H1 (cell line): ENCODE measurements around the gene CSTF3. TPM values are rescaled to one million over a fixed set of nuclear protein-coding genes. Genes with fewer than 3 reads are reported as not detected.

ENCODE experiments used
- CTCF ChIA-PET: fragments of 300-600 bp; sonication (Branson Sonifier 250); formaldehyde crosslinking; loops from one replicate; lab custom pipeline; 2021; ENCODE audit not compliant: partially characterized antibody; lab: Charles Lee
- POLR2A ChIA-PET: fragments of 300-600 bp; sonication (Branson Sonifier 250); formaldehyde crosslinking; loops from one replicate; lab custom pipeline; 2021; ENCODE audit warnings: inconsistent platforms; ENCODE audit not compliant: partially characterized antibody; lab: Charles Lee
- DNase-seq, 2 experiments: peaks; one replicate each; pipeline versions ENCODE4 v3.0.0 to v3.0.0-alpha.2; 2010 to 2022; ENCODE audit warnings: low spot score in 2 of 2, low read depth in 1 of 2, mixed read lengths in 1 of 2
- FAIRE-seq: peaks from 2 replicates; lab custom pipeline; 2011; peaks lifted over from hg19 to GRCh38; lab: Jason Lieb, UNC
- H2AFZ ChIP-seq: 2 replicates; pipeline ENCODE4 v1.8.1; 2012; ENCODE audit warnings: low read length, inconsistent platforms
- H2AK5ac ChIP-seq: 2 replicates; pipeline ENCODE4 v1.6.1; 2013; ENCODE audit warnings: low read depth, low read length
- H2BK120ac ChIP-seq: replicated peaks from 2 replicates; pipeline ENCODE3; 2013; ENCODE audit warnings: low read depth, low read length, inconsistent platforms
- H2BK12ac ChIP-seq: 2 replicates; pipeline ENCODE4 v1.6.1; 2013; ENCODE audit warnings: low read depth, low read length
- H2BK15ac ChIP-seq: 2 replicates; pipeline ENCODE4 v1.6.1; 2013; ENCODE audit warnings: low read length
- H2BK20ac ChIP-seq: 2 replicates; pipeline ENCODE4 v1.6.1; 2013; ENCODE audit warnings: low read length
- H2BK5ac ChIP-seq: 2 replicates; pipeline ENCODE4 v1.6.1; 2013; ENCODE audit warnings: low read depth, low read length
- H3K14ac ChIP-seq: 2 replicates; pipeline ENCODE4 v1.6.1; 2013; ENCODE audit warnings: inconsistent platforms; ENCODE audit not compliant: insufficient read length
- H3K18ac ChIP-seq: 2 replicates; pipeline ENCODE4 v1.6.1; 2013; ENCODE audit warnings: low read length; ENCODE audit errors: extremely low read depth
- H3K23ac ChIP-seq: 2 replicates; pipeline ENCODE4 v1.6.1; 2013; ENCODE audit warnings: inconsistent platforms; ENCODE audit not compliant: insufficient read length
- H3K23me2 ChIP-seq: 2 replicates; pipeline ENCODE4 v1.6.1; 2013; ENCODE audit warnings: low read depth, low read length
- H3K27ac ChIP-seq: 2 replicates; pipeline ENCODE4 v1.6.1; 2011; ENCODE audit warnings: low read depth, low read length, inconsistent platforms
- H3K27me3 ChIP-seq, 4 experiments: replicated peaks in 1 of 4; 1 replicate in 1 of 4; 2 replicates in 3 of 4; pipeline versions ENCODE4 v1.6.1 to v1.8.1; 2011 to 2013; ENCODE audit warnings: low read length in 3 of 4, mild to moderate bottlenecking in 3 of 4, inconsistent platforms in 2 of 4, mixed read lengths in 2 of 4, moderate library complexity in 1 of 4; ENCODE audit not compliant: control insufficient read depth in 3 of 4, insufficient read depth in 3 of 4; ENCODE audit errors: extremely low read depth in 1 of 4
- H3K36me3 ChIP-seq, 4 experiments: 2 replicates each; pipeline versions ENCODE4 v1.6.1 to v1.8.1; 2011 to 2013; ENCODE audit warnings: mild to moderate bottlenecking in 4 of 4, low read length in 3 of 4, moderate library complexity in 2 of 4, control low read depth in 1 of 4, inconsistent platforms in 1 of 4; ENCODE audit not compliant: insufficient read depth in 4 of 4, control insufficient read depth in 2 of 4
- H3K4ac ChIP-seq: replicated peaks from 2 replicates; pipeline ENCODE3; 2013; ENCODE audit warnings: low read length, low read depth, mixed read lengths, inconsistent platforms; ENCODE audit not compliant: insufficient read length
- H3K4me1 ChIP-seq, 4 experiments: replicated peaks in 1 of 4; 1 replicate in 1 of 4; 2 replicates in 3 of 4; pipeline versions ENCODE4 v1.6.1 to v1.8.1; 2011 to 2013; ENCODE audit warnings: low read length in 3 of 4, inconsistent platforms in 2 of 4, mixed read lengths in 1 of 4; ENCODE audit not compliant: insufficient read depth in 4 of 4, control insufficient read depth in 3 of 4
- H3K4me2 ChIP-seq, 2 experiments: 2 replicates each; pipeline versions ENCODE4 v1.6.1 to v1.8.1; 2011 to 2013; ENCODE audit warnings: low read depth in 2 of 2, low read length in 2 of 2, control low read depth in 1 of 2, inconsistent platforms in 1 of 2, mild to moderate bottlenecking in 1 of 2; ENCODE audit not compliant: insufficient read depth in 1 of 2
- H3K4me3 ChIP-seq, 4 experiments: fragments of 200-600, 300-600 bp in 1 of 4; sonication (generic), shearing (Covaris generic), sonication (Bioruptor Twin) in 1 of 4; 2 replicates each; pipeline versions ENCODE4 v1.5.1 to v1.8.1; 2011 to 2016; ENCODE audit warnings: low read length in 4 of 4, low read depth in 3 of 4, control low read depth in 2 of 4, inconsistent platforms in 2 of 4, mild to moderate bottlenecking in 2 of 4, mixed read lengths in 1 of 4, moderate library complexity in 1 of 4; ENCODE audit not compliant: insufficient read depth in 2 of 4; ENCODE audit errors: extremely low read depth in 1 of 4
- H3K56ac ChIP-seq: replicated peaks from 2 replicates; pipeline ENCODE3; 2013; ENCODE audit warnings: low read depth, mild to moderate bottlenecking, mixed read lengths, low read length, inconsistent platforms; ENCODE audit not compliant: insufficient read length
- H3K79me1 ChIP-seq: 2 replicates; pipeline ENCODE4 v1.6.1; 2013; ENCODE audit warnings: low read depth, low read length, control low read depth
- H3K79me2 ChIP-seq, 2 experiments: 2 replicates each; pipeline versions ENCODE4 v1.6.1 to v1.8.1; 2012 to 2013; ENCODE audit warnings: low read length in 2 of 2, mild to moderate bottlenecking in 2 of 2, inconsistent platforms in 1 of 2; ENCODE audit not compliant: insufficient read depth in 2 of 2, control insufficient read depth in 1 of 2
- H3K9ac ChIP-seq, 4 experiments: replicated peaks in 1 of 4; 1 replicate in 1 of 4; 2 replicates in 3 of 4; pipeline versions ENCODE4 v1.6.1 to v1.8.1; 2011 to 2013; ENCODE audit warnings: low read depth in 3 of 4, low read length in 3 of 4, control low read depth in 2 of 4, mild to moderate bottlenecking in 2 of 4, moderate library complexity in 2 of 4, inconsistent platforms in 1 of 4; ENCODE audit errors: extremely low read depth in 1 of 4
- H3K9me3 ChIP-seq, 2 experiments: 2 replicates each; pipeline versions ENCODE4 v1.6.1 to v1.8.1; 2012 to 2013; ENCODE audit warnings: mild to moderate bottlenecking in 2 of 2, moderate library complexity in 2 of 2, control low read depth in 1 of 2, inconsistent platforms in 1 of 2, low read depth in 1 of 2, low read length in 1 of 2, mixed read lengths in 1 of 2; ENCODE audit not compliant: insufficient read depth in 2 of 2
- H4K20me1 ChIP-seq, 2 experiments: replicated peaks in 1 of 2; 2 replicates each; pipeline versions ENCODE3 to v1.8.1; 2011 to 2013; ENCODE audit warnings: inconsistent platforms in 2 of 2, low read length in 2 of 2, mild to moderate bottlenecking in 1 of 2; ENCODE audit not compliant: insufficient read depth in 2 of 2, control insufficient read depth in 1 of 2
- H4K5ac ChIP-seq: 2 replicates; pipeline ENCODE4 v1.6.1; 2013; ENCODE audit warnings: low read length, low read depth, mixed read lengths, inconsistent platforms; ENCODE audit not compliant: insufficient read length
- H4K8ac ChIP-seq: 2 replicates; pipeline ENCODE4 v1.8.0; 2013; ENCODE audit warnings: mild to moderate bottlenecking, moderate library complexity, low read length, inconsistent platforms; ENCODE audit not compliant: insufficient read depth; ENCODE audit errors: extremely low read depth
- H4K91ac ChIP-seq: replicated peaks from 2 replicates; pipeline ENCODE3; 2013; ENCODE audit warnings: low read length, mixed read lengths, inconsistent platforms; ENCODE audit not compliant: insufficient read length
- BCL11A ChIP-seq, 2 experiments: IDR thresholded peaks; one replicate each; pipeline ENCODE4 v1.6.1; 2011; ENCODE audit warnings: low read depth in 2 of 2, low read length in 2 of 2, mild to moderate bottlenecking in 2 of 2
- JUND ChIP-seq: IDR thresholded peaks from 2 replicates; pipeline ENCODE4 v1.6.1; 2011; ENCODE audit warnings: mild to moderate bottlenecking, improper control_type of control experiment, low read length
- polyA plus RNA-seq, 7 experiments: library from polyadenylated mRNA; depleted of rRNA in 3 of 7; stranded (reverse) in 5 of 7; unstranded in 2 of 7; fragments of >200 nt in 5 of 7; fragments of 200-250 nt in 2 of 7; gene quantifications; 1 replicate in 5 of 7; 2 replicates in 1 of 7; 4 replicates in 1 of 7; pipeline versions ENCODE4 v1.2.1 to v1.2.3, GENCODE V29; 2011 to 2013; ENCODE audit warnings: missing spikeins in 2 of 7, mixed read lengths in 2 of 7
- total RNA-seq: library from RNA; stranded (reverse); fragmentation: NEBNext Ultra II Directional; extraction: Animal tissue kit (Norgen Biotek cat#: 25700); gene quantifications from 2 replicates; pipeline ENCODE4 v1.2.1, GENCODE V29; 2021

CSTF3 gene
- total and polyA plus RNA-seq, 2 of the 8 experiments (the other 6 are each of a cell fraction or from before 2014, with no cell fraction given) = 22.3 to 54.7 TPM

GRCh38 chr11:33116535-33116934, 44.7 kb downstream of the CSTF3 start:
- Histone ChIP-seq H3K36me3 (no peaks in the 10 kb centered on the region), H3K14ac (no peak overlapping the region), H2BK12ac (no peak overlapping the region), H3K4me1 (peaks cover 0 to 2% (median 0%) of the 10 kb centered on the region in 4 experiments; a peak in 2 of 7 replicates), H2AK5ac (no peak overlapping the region), H3K23me2 (no peaks in the 10 kb centered on the region), H3K4ac (no peak overlapping the region), H3K79me2 (no peaks in the 10 kb centered on the region), H4K8ac (no peak overlapping the region), H3K27me3 (no peaks in the 10 kb centered on the region), H4K5ac (no peak overlapping the region), H4K91ac (no peak overlapping the region), H3K9ac (no peak overlapping the region), H3K79me1 (no peaks in the 10 kb centered on the region), H2BK20ac (no peak overlapping the region), H3K18ac (no peak overlapping the region), H3K9me3 (no peaks in the 10 kb centered on the region), H3K23ac (no peak overlapping the region), H2BK15ac (no peak overlapping the region), H2AFZ (no peak overlapping the region), H2BK5ac (no peak overlapping the region), H3K56ac (no peak overlapping the region), H2BK120ac (no peak overlapping the region), H3K27ac (no peak overlapping the region), H3K4me3 (no peak overlapping the region), H3K4me2 (no peak overlapping the region)
- DNase-seq (no peak), FAIRE-seq (no peak)
- CTCF ChIA-PET = no interaction called here
- POLR2A ChIA-PET = interaction anchor here (0.6 to 1.0 kb wide), 4 partner anchors 8 to 124 kb away, joined by 3 read pairs; no protein-coding TSS in a partner anchor
- no peak for TF ChIP-seq BCL11A (IDR thresholded peaks at IDR 0.05; ENCODE audit: low read depth in 2 of 2, low read length in 2 of 2)
- 0 out of 2 replicates have a peak, but pooled peaks have one; percentile 20 for TF ChIP-seq JUND
- TF ChIP-seq, all 59 proteins: peak for 1
- no peaks in the 10 kb centered on the region for H4K20me1 ChIP-seq
